Thyroid gland (tissue), 4 donors: ENCODE results near the gene THRSP. TPM values are rescaled to one million over a fixed set of nuclear protein-coding genes. Genes with fewer than 3 reads are reported as not detected.
A peak's percentile ranks its signal among the peaks of the same experiment; 100 is the strongest.
"Not testable (repeated sequence)": the region's sequence is repeated elsewhere in the genome, so short reads cannot be mapped to it uniquely, and the experiment has no call there.

Experiments used
- DNase-seq, 2 donors: peaks; one replicate each; pipeline ENCODE4 v3.0.0-alpha.2; 2019
- H3K27ac ChIP-seq, 3 donors: fragments of 200-600 bp; sonication (generic); 1 replicate in 2 of 3; 2 replicates in 1 of 3; pipeline ENCODE4 v1.5.1; 2016 to 2019; ENCODE audit warnings: mild to moderate bottlenecking in 1 of 3, moderate library complexity in 1 of 3
- H3K27me3 ChIP-seq: fragments of 200-600 bp; sonication (generic); one replicate; pipeline ENCODE4 v1.5.1; 2019
- H3K36me3 ChIP-seq, 2 donors: fragments of 200-600 bp; sonication (generic); one replicate each; pipeline ENCODE4 v1.5.1; 2016 to 2019
- H3K4me1 ChIP-seq, 2 donors: fragments of 200-600 bp; sonication (generic); one replicate each; pipeline ENCODE4 v1.5.1; 2017 to 2019
- H3K4me3 ChIP-seq, 3 donors: fragments of 200-600 bp; sonication (generic); replicated peaks in 1 of 3; 1 replicate in 2 of 3; 2 replicates in 1 of 3; pipeline ENCODE4 v1.5.1; 2016; ENCODE audit warnings: mild to moderate bottlenecking in 1 of 3
- H3K9me3 ChIP-seq: fragments of 200-600 bp; sonication (generic); one replicate; pipeline ENCODE4 v1.5.1; 2017
- CTCF ChIP-seq, 6 experiments: fragments of 200-600 bp in 3 of 6; fragments of 450-650 bp in 3 of 6; sonication (generic) in 3 of 6; IDR thresholded peaks; one replicate each; pipeline ENCODE4 v1.5.1; 2016 to 2019; ENCODE audit warnings: antibody characterized with exemption in 6 of 6, mild to moderate bottlenecking in 2 of 6, inconsistent platforms in 1 of 6, moderate library complexity in 1 of 6
- POLR2A ChIP-seq, 2 donors: fragments of 450-650 bp; IDR thresholded peaks; one replicate each; pipeline ENCODE4 v1.6.1; 2017; ENCODE audit warnings: antibody characterized with exemption in 2 of 2, mild to moderate bottlenecking in 2 of 2, moderate library complexity in 1 of 2
- WGBS, 2 donors: methylation state at CpG; one replicate each; pipeline ENCODE4 v1.1.5; 2017; 5-methylcytosine and 5-hydroxymethylcytosine counted together
- intact Hi-C: fragments of 100-400 bp; cut with DNase I; formaldehyde crosslinking; loops from one replicate; pipeline ENCODE4 v1.15.1; 2023
- total RNA-seq, 4 donors: library from RNA; depleted of rRNA; stranded (reverse); fragments of >200 nt; gene quantifications; one replicate each; pipeline ENCODE4 v1.2.3, GENCODE V29; 2016

THRSP gene
- total RNA-seq, 4 donors from 2014 or later, result 0.67 to 7.2 (median 2.8) TPM; not detected in 1

DNA sequence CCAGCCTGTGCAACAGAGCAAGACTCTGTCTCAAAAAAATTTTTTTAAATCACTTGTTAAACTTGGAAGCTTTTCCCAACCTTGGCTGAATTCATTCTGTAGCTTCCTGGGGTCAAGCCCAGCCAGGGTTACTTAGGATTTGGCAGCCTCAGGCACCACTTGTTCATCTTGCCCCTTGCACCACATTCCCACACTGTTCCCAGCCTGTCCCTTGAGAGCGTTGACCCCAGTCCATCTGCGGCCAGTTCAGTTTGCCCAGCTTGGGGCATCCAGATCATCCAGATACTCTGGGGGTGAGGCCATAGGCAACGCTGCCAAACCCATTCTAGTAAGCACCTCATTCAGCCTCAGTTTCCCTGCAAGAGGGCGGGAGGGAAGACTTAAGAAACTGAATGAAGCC, 8.7 kb upstream of the THRSP start:
- Histone ChIP-seq H3K27me3 (no peaks in the 10 kb centered on the region), H3K4me1 (peaks cover 0 to 13% of the 10 kb centered on the region in 2 donors), H3K9me3 (no peaks in the 10 kb centered on the region), H3K27ac (no peak overlapping the region), H3K36me3 (no peaks in the 10 kb centered on the region), H3K4me3 (no peak overlapping the region)
- intact Hi-C loops, result no loop called here
- 93 to 97% methylated on average over 4 of the region's 4 CpGs for WGBS, 2 donors
- TF ChIP-seq CTCF (IDR thresholded peaks at IDR 0.05) (no peak), POLR2A (IDR thresholded peaks at IDR 0.05) (no peak)
- no peak for DNase-seq

DNA sequence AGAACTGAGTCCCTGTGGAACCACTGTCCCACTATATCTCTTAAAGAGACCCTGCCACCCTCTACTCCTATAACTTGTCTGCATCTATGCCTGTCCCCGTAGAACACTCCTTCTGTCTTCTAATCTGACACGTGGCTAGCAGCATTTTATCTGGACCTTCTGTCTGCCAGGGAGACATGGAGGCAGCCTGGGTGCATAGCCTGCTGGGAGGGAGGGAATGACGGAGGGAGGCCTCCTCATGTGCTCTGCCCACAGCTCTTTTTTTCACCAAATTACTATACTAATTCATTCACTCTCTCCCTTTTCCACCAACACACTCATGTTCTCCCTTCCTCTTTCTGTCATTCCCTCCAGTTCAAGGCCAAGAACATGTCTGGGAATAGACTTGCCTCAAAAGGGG, 7.6 kb upstream of the THRSP start:
- Histone ChIP-seq H3K9me3 (no peaks in the 10 kb centered on the region), H3K4me3 (no peak overlapping the region), H3K36me3 (no peaks in the 10 kb centered on the region), H3K4me1 (peaks cover 7 to 19% of the 10 kb centered on the region in 2 donors), H3K27me3 (no peaks in the 10 kb centered on the region), H3K27ac (no peak overlapping the region)
- intact Hi-C loops, result no loop called here
- 83 to 90% methylated on average over 3 of the region's 3 CpGs for WGBS, 2 donors
- no peak for TF ChIP-seq CTCF (IDR thresholded peaks at IDR 0.05)
- no peak for TF ChIP-seq POLR2A (IDR thresholded peaks at IDR 0.05)
- DNase-seq, result no peak

DNA sequence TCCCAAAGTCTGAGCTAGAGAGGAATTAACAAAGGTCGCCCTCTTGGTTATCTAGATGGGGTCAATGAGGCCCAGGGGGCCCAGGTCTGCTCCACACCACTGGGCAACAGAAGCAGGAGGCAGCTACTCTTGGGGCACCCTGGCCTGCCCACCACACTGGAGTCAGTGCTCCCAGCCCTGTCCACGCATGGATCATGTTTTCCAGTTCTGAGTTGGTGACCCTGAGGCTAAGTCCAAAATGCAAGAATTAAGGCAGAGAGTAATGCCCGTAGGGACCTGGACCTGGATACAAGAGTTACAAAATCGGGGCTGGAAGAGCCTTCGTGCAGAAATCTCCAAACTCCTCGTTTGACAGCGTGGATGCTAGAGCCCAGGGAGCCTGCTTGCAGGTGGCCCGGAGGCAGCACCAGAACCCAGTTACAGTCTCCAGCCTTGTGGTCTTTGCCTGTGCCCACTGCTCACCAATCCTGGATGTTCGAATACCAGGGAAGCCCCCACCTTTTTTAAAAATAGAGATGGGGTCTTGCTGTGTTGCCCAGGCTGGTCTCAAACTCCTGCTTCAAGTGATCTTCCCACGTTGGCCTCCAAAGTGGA, 6.1 kb upstream of the THRSP start:
- Histone ChIP-seq H3K27ac (no peak overlapping the region), H3K9me3 (no peaks in the 10 kb centered on the region), H3K4me1 (peaks cover 22% of the 10 kb centered on the region in 2 donors), H3K27me3 (no peaks in the 10 kb centered on the region), H3K36me3 (no peaks in the 10 kb centered on the region), H3K4me3 (no peak overlapping the region)
- intact Hi-C loops, result no loop called here
- no peak for DNase-seq
- WGBS, 2 donors, result 78 to 86% methylated on average over 10 of the region's 10 CpGs
- TF ChIP-seq CTCF (IDR thresholded peaks at IDR 0.05) (no peak), POLR2A (IDR thresholded peaks at IDR 0.05) (no peak)

DNA sequence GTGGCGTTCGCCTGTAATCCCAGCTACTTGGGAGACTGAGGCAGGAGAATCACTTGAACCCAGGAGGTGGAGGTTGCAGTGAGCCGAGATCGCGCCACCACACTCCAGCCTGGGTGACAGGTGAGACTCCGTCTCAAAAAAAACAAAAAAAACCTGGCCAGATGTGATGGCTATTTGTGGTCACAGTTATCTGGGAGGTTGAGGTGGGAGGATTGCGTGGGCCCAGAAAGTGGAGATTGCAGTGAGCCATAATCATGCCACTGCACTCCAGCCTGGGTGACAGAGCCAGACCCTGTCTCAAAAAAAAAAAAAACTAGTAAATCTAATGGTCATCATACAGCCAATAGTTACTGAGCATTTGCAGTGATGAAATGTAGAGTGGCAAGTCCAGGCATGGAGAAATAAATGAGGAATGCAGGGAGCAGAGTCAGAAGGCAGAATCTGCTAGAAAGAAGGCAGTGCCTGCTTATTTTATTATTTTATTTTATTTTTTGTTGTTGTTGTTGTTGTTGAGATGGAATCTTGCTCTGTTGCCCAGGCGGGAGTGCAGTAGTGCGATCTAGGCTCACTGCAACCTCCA, 3.8 kb upstream of the THRSP start:
- H3K9me3 ChIP-seq, H3K27ac ChIP-seq, H3K4me3 ChIP-seq, DNase-seq, intact Hi-C loops, H3K36me3 ChIP-seq, H3K27me3 ChIP-seq: not testable (repeated sequence)
- H3K4me1 ChIP-seq, result peaks cover 35 to 37% of the 10 kb centered on the region in 2 donors
- 92 to 96% methylated on average over 9 of the region's 9 CpGs for WGBS, 2 donors

GRCh38 chr11:78060533-78060932, 3.1 kb upstream of the THRSP start:
- 75 to 86% methylated on average over 8 of the region's 8 CpGs for WGBS, 2 donors
- no peak for DNase-seq
- TF ChIP-seq CTCF (IDR thresholded peaks at IDR 0.05), result no peak
- no peak for TF ChIP-seq POLR2A (IDR thresholded peaks at IDR 0.05)
- Histone ChIP-seq H3K36me3 (no peaks in the 10 kb centered on the region), H3K27me3 (no peaks in the 10 kb centered on the region), H3K27ac (peak overlapping the region; percentile 47 to 90 (median 84)), H3K4me1 (peaks cover 35 to 37% of the 10 kb centered on the region in 2 donors), H3K9me3 (no peaks in the 10 kb centered on the region), H3K4me3 (no peak overlapping the region)
- intact Hi-C loops, result no loop called here
